ENCODE measurements around the gene JSRP1. TPM values are rescaled to one million over a fixed set of nuclear protein-coding genes. Genes with fewer than 3 reads are reported as not detected.

JSRP1 gene
- total and polyA plus RNA-seq, 2 of the 8 experiments (the other 6 are each of a cell fraction or from before 2014, with no cell fraction given) = 0.24 to 0.56 TPM

GRCh38 chr19:2294687-2295335 lies 38.6 kb upstream of the JSRP1 start:
- Histone ChIP-seq H3K27me3 (replicated peaks in 1 of 4; ENCODE audit: control insufficient read depth in 3 of 4, extremely low read depth in 1 of 4, insufficient read depth in 3 of 4, low read length in 3 of 4) (peaks cover 28 to 36% (median 33%) of the 10 kb centered on the region in 4 experiments), H3K79me2 (ENCODE audit: control insufficient read depth in 1 of 2, insufficient read depth in 2 of 2, low read length in 2 of 2) (no peaks in the 10 kb centered on the region), H3K23ac (ENCODE audit: insufficient read length) (no peak overlapping the region), H2BK5ac (ENCODE audit: low read depth, low read length) (no peak overlapping the region), H3K79me1 (ENCODE audit: low read depth, low read length) (no peaks in the 10 kb centered on the region), H2AK5ac (ENCODE audit: low read depth, low read length) (no peak overlapping the region), H3K9ac (replicated peaks in 1 of 4; ENCODE audit: extremely low read depth in 1 of 4, low read depth in 3 of 4, low read length in 3 of 4) (no peak overlapping the region), H3K18ac (ENCODE audit: extremely low read depth, low read length) (no peak overlapping the region), H3K9me3 (ENCODE audit: insufficient read depth in 2 of 2, low read depth in 1 of 2, low read length in 1 of 2) (no peaks in the 10 kb centered on the region), H3K4me2 (ENCODE audit: insufficient read depth in 1 of 2, low read depth in 2 of 2, low read length in 2 of 2) (no peak overlapping the region), H3K36me3 (ENCODE audit: control insufficient read depth in 2 of 4, insufficient read depth in 4 of 4, low read length in 3 of 4) (peaks cover 0 to 6% (median 0%) of the 10 kb centered on the region in 4 experiments; a peak in 1 of 8 replicates), H4K20me1 (replicated peaks in 1 of 2; ENCODE audit: control insufficient read depth in 1 of 2, insufficient read depth in 2 of 2, low read length in 2 of 2) (peaks cover 0 to 3% of the 10 kb centered on the region in 2 experiments), H2BK20ac (ENCODE audit: low read length) (no peak overlapping the region), H3K4me1 (replicated peaks in 1 of 4; ENCODE audit: control insufficient read depth in 3 of 4, insufficient read depth in 4 of 4, low read length in 3 of 4) (peaks cover 0 to 18% (median 10%) of the 10 kb centered on the region in 4 experiments; a peak in 5 of 7 replicates), H4K5ac (ENCODE audit: insufficient read length, low read depth, low read length) (no peak overlapping the region), H3K4ac (replicated peaks; ENCODE audit: insufficient read length, low read depth, low read length) (no peak overlapping the region), H3K4me3 (ENCODE audit: extremely low read depth in 1 of 4, insufficient read depth in 2 of 4, low read depth in 3 of 4, low read length in 4 of 4) (no peak overlapping the region), H4K91ac (replicated peaks; ENCODE audit: insufficient read length, low read length) (no peak overlapping the region), H2AFZ (ENCODE audit: low read length) (no peak overlapping the region), H2BK120ac (replicated peaks; ENCODE audit: low read depth, low read length) (no peak overlapping the region), H2BK12ac (ENCODE audit: low read depth, low read length) (no peak overlapping the region), H2BK15ac (ENCODE audit: low read length) (no peak overlapping the region), H4K8ac (ENCODE audit: extremely low read depth, insufficient read depth, low read length) (no peak overlapping the region), H3K14ac (ENCODE audit: insufficient read length) (no peak overlapping the region), H3K23me2 (ENCODE audit: low read depth, low read length) (peaks cover 10% of the 10 kb centered on the region; the same call in 1 of the 2 replicates), H3K27ac (ENCODE audit: low read depth, low read length) (no peak overlapping the region), H3K56ac (replicated peaks; ENCODE audit: insufficient read length, low read depth, low read length) (no peak overlapping the region)
- no peak for TF ChIP-seq BRCA1 (IDR thresholded peaks at IDR 0.05; ENCODE audit: low read depth, low read length)
- TF ChIP-seq CBX8 (IDR thresholded peaks at IDR 0.05; ENCODE audit: borderline replicate concordance, low read depth, low read length) = no peak
- no peak for TF ChIP-seq TBP (IDR thresholded peaks at IDR 0.05; ENCODE audit: low read depth, low read length)
- TF ChIP-seq, protein P1, sequence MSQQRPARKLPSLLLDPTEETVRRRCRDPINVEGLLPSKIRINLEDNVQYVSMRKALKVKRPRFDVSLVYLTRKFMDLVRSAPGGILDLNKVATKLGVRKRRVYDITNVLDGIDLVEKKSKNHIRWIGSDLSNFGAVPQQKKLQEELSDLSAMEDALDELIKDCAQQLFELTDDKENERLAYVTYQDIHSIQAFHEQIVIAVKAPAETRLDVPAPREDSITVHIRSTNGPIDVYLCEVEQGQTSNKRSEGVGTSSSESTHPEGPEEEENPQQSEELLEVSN (IDR thresholded peaks at IDR 0.05) = no peak
- 79% methylated on average over 23 of the region's 26 CpGs; no CpG with 5 or more reads in 1 of the 2 experiments for WGBS, 2 experiments (ENCODE audit: extremely low coverage in 1 of 2, insufficient coverage in 1 of 2, insufficient read length in 1 of 2, insufficient replicate concordance in 2 of 2, low coverage in 1 of 2, low lambda C conversion rate in 2 of 2, missing lambda C conversion rate in 1 of 2)
- DNase-seq (ENCODE audit: low read depth in 1 of 2, low spot score in 2 of 2) = no peak
- ChIA-PET CTCF (ENCODE audit: partially characterized antibody) (interaction anchor here (1.3 to 3.3 kb wide), 4 partner anchors 19 to 342 kb away, joined by 3 to 23 read pairs (median 12); no protein-coding TSS in a partner anchor), POLR2A (ENCODE audit: partially characterized antibody) (interaction anchor here (1.1 to 3.9 kb wide), 12 partner anchors 8 to 181 kb away, joined by 3 to 16 read pairs (median 4); partner anchors contain the start of genes GADD45B, LINGO3 and PEAK3)
- no peak for FAIRE-seq
